ENCODE measurements around the gene SMIM44.
A peak's percentile ranks its signal among the peaks of the same experiment; 100 is the strongest.
"Not testable (repeated sequence)": the region's sequence is repeated elsewhere in the genome, so short reads cannot be mapped to it uniquely, and the experiment has no call there.

Gene SMIM44

GRCh38 chr19:3457528-3458228 is 25.6 kb downstream of the SMIM44 start:
- no peak for DNase-seq (ENCODE audit: low spot score)

- DNase-seq (ENCODE audit: low spot score), result no peak
Measured at GRCh38 chr19:3456925-3457527, 26.2 kb downstream of the SMIM44 start.

- no peak for DNase-seq (ENCODE audit: low spot score)
Measured at GRCh38 chr19:3455960-3456601, 27.2 kb downstream of the SMIM44 start.

GRCh38 chr19:3455393-3455955 is 27.8 kb downstream of the SMIM44 start:
- no peak for DNase-seq (ENCODE audit: low spot score)

- no peak for DNase-seq (ENCODE audit: low spot score)
Measured at GRCh38 chr19:3454656-3455392, 28.4 kb downstream of the SMIM44 start.

- DNase-seq (ENCODE audit: low spot score), result no peak
Measured at GRCh38 chr19:3453840-3454239, 29.4 kb downstream of the SMIM44 start.

GRCh38 chr19:3452942-3453214 is 30.4 kb downstream of the SMIM44 start:
- not testable (repeated sequence) for DNase-seq (ENCODE audit: low spot score)

GRCh38 chr19:3452171-3452941 is 30.9 kb downstream of the SMIM44 start:
- DNase-seq (ENCODE audit: low spot score), result no peak

- DNase-seq (ENCODE audit: low spot score), result no peak
Measured at GRCh38 chr19:3451451-3451866, 31.8 kb downstream of the SMIM44 start.

- DNase-seq (ENCODE audit: low spot score), result no peak
Measured at GRCh38 chr19:3450796-3451411, 32.3 kb downstream of the SMIM44 start.

- DNase-seq (ENCODE audit: low spot score), result no peak
Measured at GRCh38 chr19:3448616-3449334, 34.5 kb downstream of the SMIM44 start.

- not testable (repeated sequence) for DNase-seq (ENCODE audit: low spot score)
Measured at GRCh38 chr19:3446657-3447056, 36.6 kb downstream of the SMIM44 start.

GRCh38 chr19:3444695-3445234 is 38.5 kb downstream of the SMIM44 start:
- no peak for DNase-seq (ENCODE audit: low spot score)

GRCh38 chr19:3443840-3444694 is 39.2 kb downstream of the SMIM44 start:
- no peak for DNase-seq (ENCODE audit: low spot score)

- no peak for DNase-seq (ENCODE audit: low spot score)
Measured at GRCh38 chr19:3442487-3443071, 40.7 kb downstream of the SMIM44 start.

GRCh38 chr19:3441986-3442329 is 41.3 kb downstream of the SMIM44 start:
- DNase-seq (ENCODE audit: low spot score), result no peak

- DNase-seq (ENCODE audit: low spot score), result no peak
Measured at GRCh38 chr19:3441089-3441985, 41.9 kb downstream of the SMIM44 start.

GRCh38 chr19:3440082-3440481 is 43.2 kb downstream of the SMIM44 start:
- peak; percentile 68 for DNase-seq (ENCODE audit: low spot score)

All from hematopoietic multipotent progenitor cell treated with erythropoietin and hydrocortisone succinate and interleukin-3 and kit ligand, for 17 days (in vitro differentiated cells).